CD4-positive, alpha-beta memory T cell (primary cell): ENCODE measurements around the gene FKBP3. TPM values are rescaled to one million over a fixed set of nuclear protein-coding genes. Genes with fewer than 3 reads are reported as not detected.
"Not testable (repeated sequence)": the region's sequence is repeated elsewhere in the genome, so short reads cannot be mapped to it uniquely, and the experiment has no call there.

Source experiments
- CTCF ChIA-PET: fragments of 350-600 bp; sonication (Branson Sonifier 250); formaldehyde crosslinking; loops from one replicate; lab custom pipeline; 2021; ENCODE audit warnings: inconsistent platforms; ENCODE audit not compliant: partially characterized antibody; lab: Charles Lee
- POLR2A ChIA-PET: fragments of 350-600 bp; sonication (Branson Sonifier 250); formaldehyde crosslinking; loops from one replicate; lab custom pipeline; 2021; ENCODE audit not compliant: partially characterized antibody; lab: Charles Lee
- DNase-seq, 5 donors: peaks; one replicate each; pipeline versions ENCODE4 v3.0.0 to v3.0.0-alpha.2; 2020 to 2022; ENCODE audit warnings: mixed read lengths in 1 of 5
- H3K27ac ChIP-seq: one replicate; pipeline ENCODE4 v1.7.0; 2013; ENCODE audit warnings: low read depth, low read length
- H3K27me3 ChIP-seq: 2 replicates; pipeline ENCODE4 v1.7.0; 2013; ENCODE audit warnings: mild to moderate bottlenecking, low read length, moderate library complexity; ENCODE audit not compliant: insufficient read depth
- H3K36me3 ChIP-seq: 2 replicates; pipeline ENCODE4 v1.7.0; 2013; ENCODE audit warnings: mild to moderate bottlenecking, low read length, moderate library complexity; ENCODE audit not compliant: insufficient read depth
- H3K4me1 ChIP-seq: 2 replicates; pipeline ENCODE4 v1.7.0; 2013; ENCODE audit warnings: mild to moderate bottlenecking, low read length, moderate library complexity; ENCODE audit not compliant: insufficient read depth
- H3K4me3 ChIP-seq, 2 donors: one replicate each; pipeline ENCODE4 v1.7.0; 2013; ENCODE audit warnings: low read length in 2 of 2, mild to moderate bottlenecking in 1 of 2
- H3K9me3 ChIP-seq, 2 donors: one replicate each; pipeline ENCODE4 v1.7.0; 2013; ENCODE audit warnings: low read length in 2 of 2, control low read depth in 1 of 2; ENCODE audit not compliant: control insufficient read depth in 1 of 2
- H3K27ac Mint-ChIP-seq, 7 donors: one replicate each; pipeline ENCODE4 v1.8.0; 2020 to 2021; ENCODE audit warnings: mixed read lengths in 7 of 7, mild to moderate bottlenecking in 6 of 7, inconsistent platforms in 3 of 7, moderate library complexity in 3 of 7
- H3K27me3 Mint-ChIP-seq, 2 donors: one replicate each; pipeline ENCODE4 v1.8.0; 2020 to 2021; ENCODE audit warnings: mixed read lengths in 2 of 2
- H3K36me3 Mint-ChIP-seq, 2 donors: one replicate each; pipeline ENCODE4 v1.8.0; 2020 to 2021; ENCODE audit warnings: mixed read lengths in 2 of 2, inconsistent platforms in 1 of 2, mild to moderate bottlenecking in 1 of 2
- H3K4me1 Mint-ChIP-seq, 4 donors: one replicate each; pipeline ENCODE4 v1.8.0; 2020 to 2021; ENCODE audit warnings: mixed read lengths in 4 of 4, mild to moderate bottlenecking in 1 of 4
- H3K4me3 Mint-ChIP-seq, 8 donors: one replicate each; pipeline ENCODE4 v1.8.0; 2020 to 2021; ENCODE audit warnings: mixed read lengths in 8 of 8, mild to moderate bottlenecking in 7 of 8, moderate library complexity in 6 of 8, inconsistent platforms in 3 of 8
- H3K9me3 Mint-ChIP-seq, 8 donors: one replicate each; pipeline ENCODE4 v1.8.0; 2020 to 2021; ENCODE audit warnings: mixed read lengths in 8 of 8, mild to moderate bottlenecking in 5 of 8, inconsistent platforms in 3 of 8, moderate library complexity in 1 of 8
- intact Hi-C: fragments of 100-400 bp; cut with micrococcal nuclease; formaldehyde crosslinking; loops from one replicate; pipeline ENCODE4 v1.15.1; 2023
- polyA plus RNA-seq, 2 donors: library from polyadenylated mRNA; unstranded; fragments of 300-500 nt; fragmentation: Illumina TruSeq; gene quantifications; one replicate each; pipeline ENCODE4 v1.2.3, GENCODE V29; 2021
- total RNA-seq, 2 experiments: library from RNA; stranded (reverse); gene quantifications; one replicate each; pipeline ENCODE4 v1.2.3, GENCODE V29; 2021

FKBP3 gene
- total and polyA plus RNA-seq, 4 experiments from 2014 or later = 57.0 to 101 (median 63.3) TPM

DNA sequence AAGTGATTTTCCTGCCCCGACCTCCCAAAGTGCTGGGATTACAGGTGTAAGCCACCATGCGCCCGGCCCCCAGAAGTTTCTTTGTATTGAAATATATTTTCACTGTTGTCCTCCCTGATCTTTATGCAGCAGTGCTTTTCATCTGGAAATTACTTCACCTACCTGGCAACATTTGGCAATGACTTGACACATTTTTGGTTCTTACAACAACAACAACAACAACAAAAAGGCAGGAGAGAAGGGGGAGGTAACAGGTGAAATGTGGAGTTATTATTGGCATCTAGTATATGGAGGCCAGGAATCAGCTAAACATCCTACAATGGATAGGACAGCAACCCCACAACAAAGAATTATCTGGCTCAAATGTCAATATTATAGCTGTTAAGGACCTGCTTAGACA lies 15.3 kb upstream of the FKBP3 start:
- intact Hi-C loops = no loop called here
- H3K4me3 ChIP-seq = no peak overlapping the region
- DNase-seq = no peak
- no peaks in the 10 kb centered on the region for H3K27me3 ChIP-seq
- H3K27me3 Mint-ChIP-seq = no peaks in the 10 kb centered on the region
- H3K9me3 ChIP-seq = no peaks in the 10 kb centered on the region
- H3K36me3 Mint-ChIP-seq = peaks cover 8 to 14% of the 10 kb centered on the region in 2 donors
- H3K36me3 ChIP-seq = no peaks in the 10 kb centered on the region
- peaks cover 0 to 2% (median 0%) of the 10 kb centered on the region in 8 donors for H3K9me3 Mint-ChIP-seq
- no peaks in the 10 kb centered on the region for H3K4me1 ChIP-seq
- no peak overlapping the region for H3K27ac ChIP-seq
- no peak overlapping the region for H3K4me3 Mint-ChIP-seq
- peaks cover 0 to 1% (median 0%) of the 10 kb centered on the region in 4 donors for H3K4me1 Mint-ChIP-seq
- CTCF ChIA-PET = no interaction called here
- peak overlapping the region in 2 of 7 donors; percentile 5 to 29 for H3K27ac Mint-ChIP-seq
- POLR2A ChIA-PET = no interaction called here

DNA sequence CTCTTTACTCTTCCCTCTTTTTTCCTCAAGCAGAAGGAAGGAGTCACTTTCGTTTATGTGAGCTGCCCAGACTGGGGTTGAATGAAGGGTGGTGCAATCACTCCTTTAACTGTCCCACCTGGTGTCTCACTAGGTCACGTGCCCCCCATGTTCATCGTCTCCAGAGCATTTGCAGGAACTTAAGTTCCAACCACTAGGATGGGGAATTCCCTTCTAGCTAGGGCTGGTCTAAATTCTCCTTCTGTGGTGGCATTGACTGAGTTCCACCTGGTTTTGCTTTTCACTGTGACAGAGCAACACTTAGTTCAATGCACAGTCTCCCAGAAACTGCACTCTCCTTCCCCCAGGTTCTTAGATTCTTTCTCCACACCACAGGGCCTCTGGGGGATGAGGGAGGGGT lies 10.9 kb upstream of the FKBP3 start:
- Mint-ChIP-seq H3K27ac (no peak overlapping the region), H3K4me3 (no peak overlapping the region), H3K9me3 (peaks cover 0 to 2% (median 0%) of the 10 kb centered on the region in 8 donors), H3K36me3 (peaks cover 4 to 14% of the 10 kb centered on the region in 2 donors), H3K27me3 (no peaks in the 10 kb centered on the region), H3K4me1 (peaks cover 2 to 10% (median 5%) of the 10 kb centered on the region in 4 donors)
- intact Hi-C loops = no loop called here
- H3K4me3 ChIP-seq = no peak overlapping the region
- no peaks in the 10 kb centered on the region for H3K27me3 ChIP-seq
- H3K27ac ChIP-seq = no peak overlapping the region
- CTCF ChIA-PET = no interaction called here
- H3K4me1 ChIP-seq = no peaks in the 10 kb centered on the region
- H3K36me3 ChIP-seq = no peaks in the 10 kb centered on the region
- no peak for DNase-seq
- POLR2A ChIA-PET = no interaction called here
- no peaks in the 10 kb centered on the region for H3K9me3 ChIP-seq

DNA sequence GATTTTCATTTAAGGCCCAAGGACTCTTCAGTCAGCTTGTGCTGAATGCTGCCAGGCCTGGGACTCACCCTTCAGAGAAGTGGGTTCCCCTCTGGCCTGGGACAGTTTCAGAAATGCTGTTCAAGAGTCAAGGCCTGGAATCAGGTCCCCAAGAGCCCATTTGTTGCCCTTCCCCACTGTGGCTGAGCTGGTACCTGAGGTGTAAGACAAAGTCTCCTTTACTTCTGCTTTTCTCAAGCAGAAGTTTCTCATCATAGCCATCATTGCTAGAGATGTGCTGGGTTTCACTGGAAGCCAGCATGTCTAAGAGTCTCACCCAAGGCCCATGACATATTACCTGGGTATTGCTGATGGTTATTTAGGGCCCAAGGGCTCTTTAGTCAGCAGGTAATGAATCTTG lies 10.4 kb upstream of the FKBP3 start:
- no peak for DNase-seq
- no peak overlapping the region for H3K27ac ChIP-seq
- H3K36me3 ChIP-seq = no peaks in the 10 kb centered on the region
- H3K27me3 ChIP-seq = no peaks in the 10 kb centered on the region
- H3K4me3 ChIP-seq = no peak overlapping the region
- CTCF ChIA-PET = no interaction called here
- no peak overlapping the region for H3K27ac Mint-ChIP-seq
- H3K9me3 ChIP-seq = no peaks in the 10 kb centered on the region
- intact Hi-C loops = no loop called here
- H3K36me3 Mint-ChIP-seq = peaks cover 4 to 12% of the 10 kb centered on the region in 2 donors
- peaks cover 3 to 10% (median 7%) of the 10 kb centered on the region in 4 donors for H3K4me1 Mint-ChIP-seq
- H3K4me1 ChIP-seq = no peaks in the 10 kb centered on the region
- H3K4me3 Mint-ChIP-seq = no peak overlapping the region
- peaks cover 0 to 2% (median 0%) of the 10 kb centered on the region in 8 donors for H3K9me3 Mint-ChIP-seq
- POLR2A ChIA-PET = no interaction called here
- no peaks in the 10 kb centered on the region for H3K27me3 Mint-ChIP-seq

DNA sequence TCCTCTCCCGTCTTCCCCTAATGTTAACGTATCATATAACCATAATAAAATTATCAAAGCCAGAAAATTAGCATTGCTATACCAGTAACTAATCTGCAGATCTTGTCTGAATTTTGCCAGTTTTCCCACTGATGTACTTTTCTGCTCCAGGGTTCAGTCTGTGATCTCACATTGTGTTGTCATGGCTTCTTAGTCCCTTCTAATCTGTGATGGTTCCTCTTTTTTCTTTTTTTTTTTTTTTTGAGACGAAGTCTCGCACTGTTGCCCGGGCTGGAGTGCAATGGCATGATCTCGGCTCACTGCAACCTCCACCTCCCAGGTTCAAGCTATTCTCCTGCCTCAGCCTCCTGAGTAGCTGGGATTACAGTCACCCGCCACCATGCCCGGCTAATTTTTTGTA lies 7.8 kb upstream of the FKBP3 start:
- H3K4me1 ChIP-seq = peaks cover 10% of the 10 kb centered on the region
- H3K27me3 Mint-ChIP-seq, H3K27ac Mint-ChIP-seq, H3K4me3 ChIP-seq, POLR2A ChIA-PET, H3K4me3 Mint-ChIP-seq, DNase-seq, H3K36me3 ChIP-seq, H3K36me3 Mint-ChIP-seq, H3K27me3 ChIP-seq, H3K9me3 ChIP-seq, intact Hi-C loops, H3K9me3 Mint-ChIP-seq, H3K27ac ChIP-seq: not testable (repeated sequence)
- H3K4me1 Mint-ChIP-seq = peaks cover 16 to 23% (median 22%) of the 10 kb centered on the region in 4 donors
- CTCF ChIA-PET = interaction anchor here (0.7 kb wide), 1 partner anchor 86 kb away, joined by 4 read pairs; no protein-coding TSS in a partner anchor

DNA sequence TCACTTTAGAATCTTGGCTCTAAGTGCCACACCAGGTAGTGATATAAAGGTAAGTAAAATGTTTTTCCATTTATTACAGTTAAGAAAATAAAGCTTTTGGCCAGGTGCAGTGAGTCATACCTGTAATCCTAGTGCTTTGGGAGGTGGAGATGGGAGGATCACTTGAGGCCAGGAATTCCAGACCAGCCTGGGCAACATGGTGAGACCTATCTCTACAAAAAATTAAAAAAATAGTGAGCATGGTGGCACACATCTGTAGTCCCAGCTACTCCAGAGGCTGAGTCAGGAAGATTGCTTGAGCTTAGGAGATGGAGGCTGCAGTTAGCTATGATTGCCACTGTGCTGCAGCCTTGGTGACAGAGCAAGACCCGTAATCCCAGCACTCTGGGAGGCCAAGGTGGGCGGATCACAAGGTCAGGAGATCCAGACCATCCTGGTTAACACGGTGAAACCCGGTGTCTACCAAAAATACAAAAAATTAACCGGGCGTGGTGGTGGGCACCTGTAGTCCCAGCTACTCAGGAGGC lies 6.4 kb upstream of the FKBP3 start:
- ChIA-PET CTCF (no interaction called here), POLR2A (no interaction called here)
- Histone ChIP-seq H3K9me3 (no peaks in the 10 kb centered on the region), H3K27ac (no peak overlapping the region), H3K36me3 (no peaks in the 10 kb centered on the region), H3K4me1 (peaks cover 20% of the 10 kb centered on the region), H3K27me3 (no peaks in the 10 kb centered on the region), H3K4me3 (no peak overlapping the region)
- no peak for DNase-seq
- Mint-ChIP-seq H3K4me3 (no peak overlapping the region), H3K27me3 (no peaks in the 10 kb centered on the region), H3K27ac (no peak overlapping the region), H3K36me3 (peaks cover 3 to 7% of the 10 kb centered on the region in 2 donors), H3K4me1 (peaks cover 25 to 36% (median 31%) of the 10 kb centered on the region in 4 donors), H3K9me3 (no peaks in the 10 kb centered on the region)
- intact Hi-C loops = no loop called here

DNA sequence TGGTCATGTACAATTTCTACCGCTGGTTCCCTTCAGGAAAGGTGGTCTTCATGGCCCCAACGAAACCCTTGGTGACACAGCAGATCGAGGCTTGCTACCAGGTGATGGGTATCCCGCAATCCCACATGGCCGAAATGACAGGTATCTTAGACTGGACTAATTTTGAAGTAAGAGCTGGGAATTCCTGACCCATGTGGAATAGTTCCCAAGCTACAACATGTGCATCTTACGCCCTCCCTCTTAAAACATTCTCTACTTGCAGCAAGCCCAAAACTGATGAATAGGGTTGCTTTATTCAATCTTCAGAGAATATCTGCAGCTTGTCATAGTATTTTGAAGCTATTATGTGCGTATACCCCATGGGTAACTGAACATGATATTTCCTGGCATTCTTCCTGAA lies 2.1 kb upstream of the FKBP3 start:
- H3K9me3 ChIP-seq = no peaks in the 10 kb centered on the region
- ChIA-PET POLR2A (interaction anchor here (0.5 to 4.7 kb wide), 4 partner anchors 19 to 174 kb away, joined by 4 to 77 read pairs (median 6); partner anchors contain the start of genes KLHL28, PRPF39 and TOGARAM1), CTCF (interaction anchor here (2.3 kb wide), 1 partner anchor 19 kb away, joined by 6 read pairs; no protein-coding TSS in a partner anchor)
- peak overlapping the region; percentile 91 for H3K27ac ChIP-seq
- no peaks in the 10 kb centered on the region for H3K27me3 Mint-ChIP-seq
- H3K4me3 Mint-ChIP-seq = peak overlapping the region; percentile 89 to 100 (median 98)
- intact Hi-C loops = no loop called here
- no peaks in the 10 kb centered on the region for H3K9me3 Mint-ChIP-seq
- no peak for DNase-seq
- H3K4me1 Mint-ChIP-seq = peaks cover 29 to 59% (median 45%) of the 10 kb centered on the region in 4 donors
- peaks cover 0 to 26% of the 10 kb centered on the region in 2 donors for H3K36me3 Mint-ChIP-seq
- H3K27ac Mint-ChIP-seq = peak overlapping the region; percentile 91 to 99 (median 97)
- peak overlapping the region; percentile 42 to 97 for H3K4me3 ChIP-seq
- peaks cover 36% of the 10 kb centered on the region for H3K4me1 ChIP-seq
- H3K27me3 ChIP-seq = no peaks in the 10 kb centered on the region
- H3K36me3 ChIP-seq = no peaks in the 10 kb centered on the region

DNA sequence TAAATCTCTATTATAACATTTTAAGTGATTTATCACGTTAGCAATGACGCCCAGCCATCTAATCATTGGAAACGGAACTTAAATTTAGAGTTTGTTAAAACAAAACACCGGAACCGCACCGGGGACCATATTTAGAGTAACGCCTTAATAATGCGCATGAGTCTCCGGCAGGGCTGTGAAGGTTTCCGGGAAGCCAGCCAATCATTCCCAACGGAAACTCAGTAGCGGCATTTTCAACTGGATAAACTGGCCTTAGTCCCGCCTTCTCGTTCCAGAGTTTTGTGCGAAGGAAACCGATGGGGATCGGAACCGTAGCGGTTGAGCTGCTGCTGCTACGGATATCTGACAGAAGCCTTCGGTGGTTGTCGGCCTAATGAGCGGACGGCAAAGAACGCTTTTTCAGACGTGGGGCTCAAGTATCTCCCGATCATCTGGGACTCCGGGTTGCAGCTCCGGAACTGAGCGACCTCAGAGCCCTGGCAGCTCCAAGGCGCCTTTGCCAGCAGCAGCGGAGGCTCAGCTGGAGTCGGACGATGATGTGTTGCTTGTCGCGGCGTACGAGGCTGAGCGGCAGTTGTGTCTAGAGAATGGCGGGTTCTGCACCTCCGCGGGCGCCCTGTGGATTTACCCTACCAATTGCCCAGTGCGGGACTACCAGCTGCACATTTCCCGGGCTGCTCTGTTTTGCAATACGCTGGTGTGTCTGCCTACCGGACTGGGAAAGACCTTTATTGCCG lies 1.5 kb upstream of the FKBP3 start, which contains the start of gene FANCM:
TSS of gene FANCM (plus strand) at position 272 of the 737 bp plus-strand sequence. CDS start at position 374, 102 bp downstream.
- peak; percentile 90 to 94 (median 90) for DNase-seq
- no peaks in the 10 kb centered on the region for H3K9me3 Mint-ChIP-seq
- intact Hi-C loops = no loop called here

More for the DNA sequence above, 1.5 kb upstream of the FKBP3 start, which contains the start of gene FANCM:
- no peaks in the 10 kb centered on the region for H3K36me3 ChIP-seq
- H3K4me3 ChIP-seq = peak within 1 kb of the TSS; percentile 42 to 97
- CTCF ChIA-PET = interaction anchor here (1.5 to 2.3 kb wide), 2 partner anchors 19 to 133 kb away, joined by 3 to 6 read pairs; no protein-coding TSS in a partner anchor
- Mint-ChIP-seq H3K27ac (peak within 1 kb of the TSS; percentile 91 to 99 (median 97)), H3K4me1 (peaks cover 29 to 62% (median 47%) of the 10 kb centered on the region in 4 donors), H3K4me3 (peak within 1 kb of the TSS; percentile 89 to 100 (median 98)), H3K36me3 (peaks cover 0 to 26% of the 10 kb centered on the region in 2 donors), H3K27me3 (no peaks in the 10 kb centered on the region)
- no peaks in the 10 kb centered on the region for H3K27me3 ChIP-seq
- POLR2A ChIA-PET = interaction anchor here (0.5 to 4.7 kb wide), 8 partner anchors 19 to 239 kb away, joined by 4 to 77 read pairs (median 12); partner anchors contain the start of genes KLHL28, MIS18BP1, PRPF39 and TOGARAM1
- H3K9me3 ChIP-seq = no peaks in the 10 kb centered on the region
- peaks cover 40% of the 10 kb centered on the region for H3K4me1 ChIP-seq
- H3K27ac ChIP-seq = peak within 1 kb of the TSS; percentile 91
